ENCODE measurements around the gene DQX1. TPM values are rescaled to one million over a fixed set of nuclear protein-coding genes. Genes with fewer than 3 reads are reported as not detected.
"Not testable (repeated sequence)": the region's sequence is repeated elsewhere in the genome, so short reads cannot be mapped to it uniquely, and the experiment has no call there.

DQX1 gene
- total RNA-seq, 2 donors from 2014 or later, result 2.0 TPM; not detected in 1

- WGBS, 2 donors, result 53 to 57% methylated on average over 7 of the region's 7 CpGs
- TF ChIP-seq CTCF (IDR thresholded peaks at IDR 0.05) (no peak), POLR2A (IDR thresholded peaks at IDR 0.05) (no peak)
These were observed 40.2 kb upstream of the DQX1 start for GRCh38 chr2:74566076-74566753.

GRCh38 chr2:74564222-74564621 lies 38.2 kb upstream of the DQX1 start:
- no peaks in the 10 kb centered on the region for H3K4me1 ChIP-seq
- no peaks in the 10 kb centered on the region for H3K27me3 ChIP-seq
- H3K27ac ChIP-seq, result no peak overlapping the region
- H3K36me3 ChIP-seq (replicated peaks in 1 of 2; ENCODE audit: insufficient read depth in 1 of 2, low read depth in 2 of 2), result no peaks in the 10 kb centered on the region
- H3K4me3 ChIP-seq, result no peak overlapping the region
- ATAC-seq, result no peak
- H3K9me3 ChIP-seq, result no peaks in the 10 kb centered on the region
- intact Hi-C loops (cut with DNase I), result no loop called here
- TF ChIP-seq POLR2A (IDR thresholded peaks at IDR 0.05) (no peak), CTCF (IDR thresholded peaks at IDR 0.05) (no peak)
- WGBS, 2 donors, result 44 to 71% methylated on average over 5 of the region's 5 CpGs
- DNase-seq, result no peak

More at GRCh38 chr2:74566076-74566753, 40.2 kb upstream of the DQX1 start:
- Histone ChIP-seq H3K4me1 (no peaks in the 10 kb centered on the region), H3K27me3 (no peaks in the 10 kb centered on the region), H3K36me3 (replicated peaks in 1 of 2; ENCODE audit: insufficient read depth in 1 of 2, low read depth in 2 of 2) (no peaks in the 10 kb centered on the region), H3K9me3 (no peaks in the 10 kb centered on the region), H3K27ac (no peak overlapping the region), H3K4me3 (no peak overlapping the region)
- no peak for DNase-seq
- no peak for ATAC-seq
- intact Hi-C loops (cut with DNase I), result no loop called here

- Histone ChIP-seq H3K4me1 (no peaks in the 10 kb centered on the region), H3K36me3 (replicated peaks in 1 of 2; ENCODE audit: insufficient read depth in 1 of 2, low read depth in 2 of 2) (no peaks in the 10 kb centered on the region), H3K4me3 (no peak overlapping the region), H3K9me3 (no peaks in the 10 kb centered on the region), H3K27me3 (no peaks in the 10 kb centered on the region), H3K27ac (no peak overlapping the region)
- TF ChIP-seq CTCF (IDR thresholded peaks at IDR 0.05) (no peak), POLR2A (IDR thresholded peaks at IDR 0.05) (no peak)
- DNase-seq, result no peak
- intact Hi-C loops (cut with DNase I), result no loop called here
- WGBS, 2 donors, result 66 to 80% methylated on average over 7 of the region's 7 CpGs
- no peak for ATAC-seq
These were observed 36.2 kb upstream of the DQX1 start for GRCh38 chr2:74562126-74562775.

GRCh38 chr2:74561022-74561421 lies 35.0 kb upstream of the DQX1 start:
- H3K27ac ChIP-seq; H3K36me3 ChIP-seq (replicated peaks in 1 of 2; ENCODE audit: insufficient read depth in 1 of 2, low read depth in 2 of 2); H3K9me3 ChIP-seq; H3K4me1 ChIP-seq; H3K4me3 ChIP-seq; DNase-seq; H3K27me3 ChIP-seq; ATAC-seq; intact Hi-C loops (cut with DNase I): not testable (repeated sequence)
- WGBS, 2 donors, result 67 to 94% methylated on average over 1 of the region's 1 CpG

- H3K36me3 ChIP-seq (replicated peaks in 1 of 2; ENCODE audit: insufficient read depth in 1 of 2, low read depth in 2 of 2), result no peaks in the 10 kb centered on the region
- H3K27ac ChIP-seq, result no peak overlapping the region
- no peak overlapping the region for H3K4me3 ChIP-seq
- intact Hi-C loops (cut with DNase I), result no loop called here
- peaks cover 1% of the 10 kb centered on the region for H3K4me1 ChIP-seq
- TF ChIP-seq POLR2A (IDR thresholded peaks at IDR 0.05) (no peak), CTCF (IDR thresholded peaks at IDR 0.05) (no peak)
- H3K27me3 ChIP-seq, result no peaks in the 10 kb centered on the region
- H3K9me3 ChIP-seq, result no peaks in the 10 kb centered on the region
- 45 to 60% methylated on average over 6 of the region's 6 CpGs for WGBS, 2 donors
- ATAC-seq (no peak), DNase-seq (no peak)
These were observed 34.6 kb upstream of the DQX1 start for GRCh38 chr2:74560591-74560990.
